ENCODE measurements around the gene MMP24.

Gene MMP24

DNA sequence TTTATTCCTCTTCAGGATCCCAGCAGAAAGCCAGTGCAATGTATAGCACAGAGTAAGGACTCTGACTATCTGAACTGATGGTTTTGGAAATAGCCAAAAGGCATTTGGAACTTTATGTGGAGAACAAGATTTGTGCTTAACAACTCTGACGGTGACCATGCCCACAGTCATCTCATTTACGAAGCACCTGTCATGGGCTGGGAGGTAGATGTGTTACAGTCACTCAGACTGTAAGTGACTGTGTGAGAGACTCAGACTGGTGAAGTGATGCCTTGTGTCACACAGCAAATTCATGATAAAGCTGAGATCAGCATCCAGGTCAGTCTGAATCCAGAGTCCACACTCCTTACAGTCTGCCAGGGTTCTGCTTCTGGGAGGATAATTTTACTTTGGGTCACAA is 89.6 kb downstream of the MMP24 start:
- no peak for DNase-seq

DNA sequence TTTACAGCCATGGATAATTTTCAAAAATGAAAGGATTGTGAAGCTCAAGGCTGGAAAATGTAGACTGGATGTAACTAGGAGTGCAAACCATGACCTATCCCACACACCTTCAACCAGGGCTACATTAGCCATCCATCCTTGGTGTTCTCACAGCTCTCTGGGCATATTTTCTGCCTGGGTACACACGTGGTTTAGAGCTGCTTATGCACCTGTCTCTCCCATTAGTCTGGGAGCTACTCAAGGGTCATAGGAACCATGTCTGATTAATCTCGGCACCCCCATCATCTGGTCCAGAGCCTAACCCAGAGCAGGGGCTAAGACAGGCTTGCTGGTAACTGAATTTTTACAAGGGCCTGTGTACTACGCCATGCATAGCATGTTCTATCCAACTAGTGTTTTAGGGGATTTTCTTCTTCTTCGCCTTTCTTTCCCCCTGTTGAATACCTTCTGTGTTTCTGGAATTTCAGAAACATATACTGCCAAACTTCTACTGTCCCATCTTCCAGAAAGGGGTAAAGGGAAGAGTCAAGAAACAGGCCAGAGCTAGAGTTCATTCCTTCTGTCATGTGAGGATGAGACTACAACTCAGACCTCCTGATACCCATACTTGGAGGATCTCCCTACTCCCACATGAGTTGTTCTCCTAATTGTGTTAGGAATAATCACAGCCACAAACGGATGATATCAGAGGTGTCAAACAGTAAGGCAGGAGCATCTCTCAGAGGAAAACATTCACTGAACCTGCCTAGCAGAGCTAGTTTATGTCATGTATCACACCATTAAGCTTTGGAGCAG is 91.1 kb downstream of the MMP24 start:
- DNase-seq, result no peak

DNA sequence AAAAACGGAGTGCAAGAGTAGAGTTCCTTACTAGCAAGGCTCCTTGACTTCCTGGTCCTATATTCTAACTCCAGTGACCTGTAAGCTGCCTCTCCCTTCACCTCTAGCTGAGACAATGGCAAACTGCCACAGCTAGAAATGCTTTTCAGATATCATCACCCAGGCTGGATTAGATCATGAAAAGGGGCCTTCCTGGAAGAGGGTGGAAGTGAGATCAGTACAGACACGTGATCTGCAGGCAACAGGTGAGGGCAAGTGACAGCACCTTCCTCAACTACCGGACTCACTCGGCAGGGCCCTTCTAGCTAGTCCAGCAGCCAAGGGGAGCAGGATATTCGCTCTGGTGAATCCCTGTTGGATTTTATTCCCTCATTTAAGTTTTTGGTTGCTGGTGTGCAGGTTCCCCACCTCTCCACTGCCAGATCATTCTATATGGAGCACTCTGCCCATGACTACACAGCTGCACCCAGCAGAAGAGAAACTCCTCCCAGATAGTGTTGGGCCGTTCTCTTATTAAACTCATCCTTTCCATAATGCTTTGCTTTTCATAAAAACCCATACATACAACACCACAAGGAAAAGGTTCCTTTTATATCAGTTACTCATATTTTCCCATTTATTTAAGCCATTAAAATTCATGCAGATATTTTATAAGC is 92.1 kb downstream of the MMP24 start:
- no peak for DNase-seq

DNA sequence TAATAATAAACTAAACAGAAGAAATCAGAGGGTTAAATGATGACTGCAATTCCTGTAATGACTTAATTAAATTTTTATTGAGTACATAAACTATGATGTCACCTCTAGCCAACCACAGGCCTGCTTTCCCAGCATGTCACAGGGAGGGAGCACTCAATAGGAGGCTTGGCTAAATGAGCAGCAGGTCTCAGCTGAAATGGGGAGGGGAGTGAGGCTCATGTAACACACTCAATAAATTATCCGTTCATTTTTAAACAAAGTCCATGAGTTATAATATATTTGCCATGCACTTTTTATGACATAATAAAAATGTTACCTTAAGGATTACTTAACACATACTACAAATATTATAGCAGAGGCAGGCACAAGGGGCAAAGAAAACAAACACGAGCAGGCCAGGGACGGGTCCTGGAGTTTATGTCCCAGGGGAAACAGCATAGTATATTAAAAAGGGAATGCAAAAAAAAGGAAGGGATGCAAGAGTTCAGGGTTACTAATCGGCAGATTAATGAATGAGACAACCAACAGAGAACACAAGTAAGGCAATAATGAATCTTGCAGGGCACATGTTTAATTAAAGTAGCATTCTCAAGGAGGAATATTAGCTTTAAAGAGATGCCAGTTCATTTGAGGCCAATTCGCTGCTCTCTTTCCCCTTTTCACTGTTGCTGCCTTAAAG is 92.8 kb downstream of the MMP24 start:
- no peak for DNase-seq

DNA sequence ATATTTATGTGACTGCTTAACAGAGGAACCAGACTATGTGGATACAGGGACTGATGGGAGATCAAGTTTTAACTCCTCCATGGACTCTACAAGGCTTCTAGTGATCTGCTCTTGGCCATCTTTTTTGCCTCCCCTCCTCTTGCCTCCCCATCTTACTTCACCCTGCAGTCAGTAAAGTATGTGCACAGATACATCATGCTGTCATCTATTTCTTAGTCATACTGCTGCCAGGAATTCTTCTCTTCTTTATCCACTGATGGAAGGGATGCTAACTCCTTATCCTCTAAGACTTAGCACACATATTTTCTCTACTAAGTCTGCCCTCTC is 93.3 kb downstream of the MMP24 start:
- DNase-seq, result no peak

DNA sequence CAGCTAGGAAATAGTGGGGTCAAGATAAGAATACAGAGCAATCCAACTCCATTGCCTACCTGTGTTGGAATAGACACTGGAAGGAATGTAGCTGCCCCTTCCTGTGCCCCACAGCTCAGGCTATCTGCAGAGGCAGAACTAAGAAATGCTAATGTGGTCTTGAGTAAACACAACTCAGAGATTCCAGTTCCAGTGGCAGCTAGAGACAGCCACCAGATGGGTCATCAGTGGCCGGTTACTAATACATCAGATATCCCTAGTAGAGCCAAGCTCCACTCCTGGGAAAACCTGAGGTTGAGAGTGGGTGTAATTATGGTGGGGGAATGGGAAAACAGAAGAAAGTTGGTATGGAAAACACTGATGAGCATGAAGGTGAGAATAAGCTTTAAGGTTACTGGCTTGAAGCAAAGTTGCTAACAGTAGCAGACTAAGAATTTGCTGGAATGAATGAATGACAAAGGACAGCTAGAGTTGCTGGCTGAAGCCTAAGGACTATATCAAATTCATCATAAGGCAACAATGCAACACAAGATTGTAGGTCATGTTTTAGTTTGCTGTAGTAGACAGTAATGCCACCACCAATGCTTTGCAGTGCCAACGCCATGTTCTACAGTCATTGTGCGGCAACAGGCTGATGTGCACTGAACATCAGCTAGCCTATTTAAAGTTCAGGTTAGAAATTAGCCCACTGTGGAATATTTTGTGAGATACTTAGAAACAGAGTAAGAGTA is 94.1 kb downstream of the MMP24 start:
- DNase-seq, result no peak

DNA sequence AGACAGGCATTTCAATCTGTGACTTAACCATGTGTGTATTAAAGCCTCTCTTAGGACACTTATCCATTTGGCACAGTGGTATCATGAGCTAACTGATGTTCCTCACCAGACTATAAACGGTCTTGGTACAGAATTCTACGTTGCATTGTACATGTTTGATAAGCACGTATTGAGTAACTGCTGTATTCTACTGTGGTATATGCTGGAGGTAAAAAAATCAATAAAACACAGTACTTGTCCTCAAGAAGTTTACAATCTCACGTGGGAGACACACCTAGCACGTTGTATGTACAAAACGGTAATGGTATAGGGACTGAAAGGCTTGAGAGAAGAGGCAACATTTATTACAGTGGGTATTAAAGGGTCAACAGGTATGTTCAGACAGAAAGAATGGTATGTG is 98.9 kb downstream of the MMP24 start:
- DNase-seq, result no peak

DNA sequence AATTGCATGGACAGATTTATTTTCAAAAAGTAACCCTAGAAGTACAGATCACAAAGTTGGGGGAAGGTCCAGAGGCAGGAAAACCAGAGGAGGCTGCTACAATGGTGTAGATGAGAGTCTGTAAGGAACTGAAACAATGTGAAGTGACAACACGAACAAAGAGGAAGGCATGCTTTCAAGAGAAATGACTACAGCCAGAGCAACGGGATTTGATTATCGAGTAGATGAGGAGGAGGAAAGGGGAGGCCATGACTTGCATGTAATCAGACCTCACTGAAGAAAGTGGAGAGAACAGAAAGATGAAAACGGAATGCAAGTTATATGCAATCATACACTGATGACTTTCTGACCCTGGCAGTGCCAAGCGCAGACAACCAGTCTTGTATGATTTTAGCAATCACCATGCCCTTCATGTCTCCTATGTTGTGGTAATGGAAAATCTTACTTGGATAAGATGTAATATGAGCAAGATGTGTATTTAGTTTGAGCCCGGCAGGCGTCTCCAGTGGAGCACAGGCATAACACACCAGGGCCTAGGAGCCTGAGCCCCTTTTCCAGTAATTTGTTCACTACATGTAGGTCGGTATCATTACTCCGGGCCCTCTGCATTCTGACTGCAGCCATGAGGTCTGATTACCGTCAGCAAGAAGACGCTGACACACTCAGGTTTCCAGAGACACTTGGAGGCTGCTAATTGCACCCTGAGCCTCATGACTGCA is 99.7 kb downstream of the MMP24 start:
- DNase-seq, result no peak

All from DMS79 (cell line).